Natural killer cell (primary cell): Measurements from ENCODE around the gene LYPD5. TPM values are rescaled to one million over a fixed set of nuclear protein-coding genes. Genes with fewer than 3 reads are reported as not detected.

ENCODE experiments used
- ATAC-seq, 3 donors: fragments of 150-1000 bp in 2 of 3; fragments of 200-7000 bp in 1 of 3; cut with Tn5 transposase; 1 replicate in 1 of 3; 2 replicates in 2 of 3; pipeline ENCODE4 v1.10.0; 2021; ENCODE audit warnings: mild to moderate bottlenecking in 2 of 3, moderate library complexity in 2 of 3
- DNase-seq, 2 donors: peaks; one replicate each; pipeline versions ENCODE4 v3.0.0 to v3.0.0-alpha.2; 2013 to 2021; ENCODE audit warnings: mixed read lengths in 1 of 2
- H3K27ac ChIP-seq: one replicate; pipeline ENCODE4 v1.5.1; 2013; ENCODE audit warnings: mild to moderate bottlenecking, low read length
- H3K27me3 ChIP-seq: one replicate; pipeline ENCODE4 v1.6.1; 2013; ENCODE audit warnings: low read length; ENCODE audit not compliant: control insufficient read depth, insufficient read depth
- H3K36me3 ChIP-seq: one replicate; pipeline ENCODE4 v1.6.1; 2013; ENCODE audit warnings: low read length; ENCODE audit not compliant: control insufficient read depth, insufficient read depth
- H3K4me1 ChIP-seq: one replicate; pipeline ENCODE4 v1.6.1; 2013; ENCODE audit warnings: low read length; ENCODE audit not compliant: control insufficient read depth, insufficient read depth
- H3K4me3 ChIP-seq: one replicate; pipeline ENCODE4 v1.5.1; 2013; ENCODE audit warnings: low read length
- H3K9me3 ChIP-seq: one replicate; pipeline ENCODE4 v1.6.1; 2013; ENCODE audit warnings: low read length; ENCODE audit not compliant: control insufficient read depth, insufficient read depth
- H3K27ac Mint-ChIP-seq, 2 donors: one replicate each; pipeline ENCODE4 v1.8.0; 2022; ENCODE audit warnings: mild to moderate bottlenecking in 2 of 2, mixed read lengths in 2 of 2, moderate library complexity in 1 of 2
- H3K27me3 Mint-ChIP-seq, 2 donors: one replicate each; pipeline ENCODE4 v1.8.0; 2022; ENCODE audit warnings: low read depth in 2 of 2, mixed read lengths in 2 of 2
- H3K36me3 Mint-ChIP-seq: one replicate; pipeline ENCODE4 v1.8.0; 2022; ENCODE audit warnings: mixed read lengths
- H3K4me1 Mint-ChIP-seq, 2 donors: one replicate each; pipeline ENCODE4 v1.8.0; 2022; ENCODE audit warnings: mixed read lengths in 2 of 2
- H3K4me3 Mint-ChIP-seq: one replicate; pipeline ENCODE4 v1.8.0; 2022; ENCODE audit warnings: mild to moderate bottlenecking, moderate library complexity, mixed read lengths
- H3K9me3 Mint-ChIP-seq, 2 donors: one replicate each; pipeline ENCODE4 v1.8.0; 2022; ENCODE audit warnings: mixed read lengths in 2 of 2
- CTCF ChIP-seq: fragments of 200-600 bp; IDR thresholded peaks from one replicate; pipeline ENCODE4 v1.8.0; 2022; ENCODE audit warnings: antibody characterized with exemption
- WGBS: methylation state at CpG from one replicate; pipeline ENCODE4 v1.1.7; 2013; ENCODE audit warnings: missing lambda C conversion rate; ENCODE audit not compliant: insufficient coverage; 5-methylcytosine and 5-hydroxymethylcytosine counted together
- intact Hi-C: fragments of 100-400 bp; cut with micrococcal nuclease; formaldehyde crosslinking; loops from one replicate; pipeline ENCODE4 v1.14.2; 2022
- total RNA-seq, 4 donors: library from RNA; stranded (reverse); fragments of 120-200 nt in 1 of 4; gene quantifications; one replicate each; pipeline versions ENCODE4 v1.2.3 to v1.2.4, GENCODE V29; 2013 to 2022

LYPD5 gene
- total RNA-seq, 3 donors from 2014 or later (not counting 1 experiment from before 2014, with no cell fraction given): not detected

GRCh38 chr19:43751466-43752220 lies 50.6 kb downstream of the LYPD5 start:
- Mint-ChIP-seq H3K36me3 (peaks cover 7% of the 10 kb centered on the region), H3K4me3 (no peak overlapping the region), H3K27ac (no peak overlapping the region), H3K4me1 (peaks cover 31 to 41% of the 10 kb centered on the region in 2 donors), H3K27me3 (peaks cover 0 to 2% of the 10 kb centered on the region in 2 donors), H3K9me3 (no peaks in the 10 kb centered on the region)
- 97% methylated on average over 2 of the region's 4 CpGs for WGBS
- Histone ChIP-seq H3K9me3 (no peaks in the 10 kb centered on the region), H3K4me3 (no peak overlapping the region), H3K36me3 (peaks cover 37% of the 10 kb centered on the region), H3K27ac (no peak overlapping the region), H3K27me3 (no peaks in the 10 kb centered on the region), H3K4me1 (peaks cover 25% of the 10 kb centered on the region)
- intact Hi-C loops: no loop called here
- ATAC-seq (no peak), DNase-seq (no peak)
- TF ChIP-seq CTCF: no peak

- no peak overlapping the region for H3K27ac Mint-ChIP-seq
- 92% methylated on average over 1 of the region's 1 CpG for WGBS
- ATAC-seq (no peak), DNase-seq (no peak)
- H3K4me3 ChIP-seq: no peak overlapping the region
- H3K4me1 ChIP-seq: peaks cover 15% of the 10 kb centered on the region
- H3K4me1 Mint-ChIP-seq: peaks cover 25 to 37% of the 10 kb centered on the region in 2 donors
- peaks cover 7% of the 10 kb centered on the region for H3K36me3 Mint-ChIP-seq
- H3K27me3 ChIP-seq: no peaks in the 10 kb centered on the region
- no peaks in the 10 kb centered on the region for H3K9me3 Mint-ChIP-seq
- no peak overlapping the region for H3K4me3 Mint-ChIP-seq
- no peak overlapping the region for H3K27ac ChIP-seq
- TF ChIP-seq CTCF: no peak
- no peaks in the 10 kb centered on the region for H3K9me3 ChIP-seq
- H3K36me3 ChIP-seq: peaks cover 49% of the 10 kb centered on the region
- peaks cover 0 to 2% of the 10 kb centered on the region in 2 donors for H3K27me3 Mint-ChIP-seq
- intact Hi-C loops: no loop called here
These were observed 52.3 kb downstream of the LYPD5 start for GRCh38 chr19:43749898-43750297.

- H3K4me3 Mint-ChIP-seq: no peak overlapping the region
- no peaks in the 10 kb centered on the region for H3K27me3 ChIP-seq
- DNase-seq (no peak), ATAC-seq (no peak)
- intact Hi-C loops: no loop called here
- peaks cover 17 to 32% of the 10 kb centered on the region in 2 donors for H3K4me1 Mint-ChIP-seq
- peaks cover 55% of the 10 kb centered on the region for H3K36me3 ChIP-seq
- no peak overlapping the region for H3K27ac ChIP-seq
- no peak for TF ChIP-seq CTCF
- no peaks in the 10 kb centered on the region for H3K9me3 ChIP-seq
- peak overlapping the region in 1 of 2 donors; percentile 19 for H3K27ac Mint-ChIP-seq
- H3K4me3 ChIP-seq: no peak overlapping the region
- H3K27me3 Mint-ChIP-seq: no peaks in the 10 kb centered on the region
- H3K9me3 Mint-ChIP-seq: no peaks in the 10 kb centered on the region
- H3K4me1 ChIP-seq: peaks cover 18% of the 10 kb centered on the region
- peaks cover 7% of the 10 kb centered on the region for H3K36me3 Mint-ChIP-seq
- WGBS: 96% methylated on average over 6 of the region's 7 CpGs
These were observed 53.1 kb downstream of the LYPD5 start for GRCh38 chr19:43749152-43749551.
